Fibroblast of villous mesenchyme (primary cell): ENCODE data around the gene ADGB. TPM values are rescaled to one million over a fixed set of nuclear protein-coding genes. Genes with fewer than 3 reads are reported as not detected.

Experiments
- DNase-seq: peaks from one replicate; pipeline ENCODE4 v3.0.0-alpha.2; 2010; ENCODE audit warnings: low read depth
- H3K4me3 ChIP-seq: 2 replicates; pipeline ENCODE4 v1.5.1; 2011; ENCODE audit warnings: low read depth, mild to moderate bottlenecking, low read length
- CTCF ChIP-seq: IDR thresholded peaks from 2 replicates; pipeline ENCODE4 v1.5.1; 2012; ENCODE audit warnings: low read depth, mild to moderate bottlenecking, low read length; ENCODE audit not compliant: insufficient read depth
- total RNA-seq: library from RNA; depleted of rRNA; stranded (reverse); fragments of >200 nt; gene quantifications from 2 replicates; pipeline ENCODE4 v1.2.3, GENCODE V29; 2012

The ADGB gene
- total RNA-seq, 1 donor, result not detected

GRCh38 chr6:146682919-146683318 is 84.1 kb downstream of the ADGB start:
- TF ChIP-seq CTCF, result no peak
- DNase-seq, result no peak
- H3K4me3 ChIP-seq, result no peak overlapping the region

GRCh38 chr6:146689806-146690205 is 91.0 kb downstream of the ADGB start:
- no peak for DNase-seq
- H3K4me3 ChIP-seq, result no peak overlapping the region
- TF ChIP-seq CTCF, result no peak

- TF ChIP-seq CTCF, result no peak
- no peak for DNase-seq
- no peak overlapping the region for H3K4me3 ChIP-seq
Observed at GRCh38 chr6:146693342-146693741, 94.6 kb downstream of the ADGB start.

- DNase-seq, result no peak
- no peak overlapping the region for H3K4me3 ChIP-seq
- TF ChIP-seq CTCF, result no peak
Observed at GRCh38 chr6:146697921-146698320, 99.1 kb downstream of the ADGB start.

- peak; percentile 72 for TF ChIP-seq CTCF
- DNase-seq, result peak; percentile 87
Observed at GRCh38 chr6:146700078-146700686, 101.4 kb downstream of the ADGB start.

GRCh38 chr6:146701632-146702031 is 102.9 kb downstream of the ADGB start:
- no peak overlapping the region for H3K4me3 ChIP-seq
- TF ChIP-seq CTCF, result no peak

More at GRCh38 chr6:146700078-146700686, 101.4 kb downstream of the ADGB start:
- no peak overlapping the region for H3K4me3 ChIP-seq

GRCh38 chr6:146709036-146709622 is 110.4 kb downstream of the ADGB start:
- no peak for TF ChIP-seq CTCF
- H3K4me3 ChIP-seq, result no peak overlapping the region
- DNase-seq, result no peak

More at GRCh38 chr6:146701632-146702031, 102.9 kb downstream of the ADGB start:
- DNase-seq, result no peak
